Mesothelial cell of epicardium (in vitro differentiated cells): ENCODE measurements around the gene GNG2. TPM values are rescaled to one million over a fixed set of nuclear protein-coding genes. Genes with fewer than 3 reads are reported as not detected.

Experiments used
- DNase-seq, 2 experiments: peaks; one replicate each; pipeline ENCODE4 v3.0.0; 2021; ENCODE audit warnings: low spot score in 2 of 2; ENCODE audit not compliant: unreplicated experiment in 2 of 2
- H3K27ac Mint-ChIP-seq: 2 replicates; pipeline ENCODE4 v1.8.0; 2021; ENCODE audit warnings: mixed read lengths
- H3K27me3 Mint-ChIP-seq: 2 replicates; pipeline ENCODE4 v1.8.0; 2021; ENCODE audit warnings: low read depth, mixed read lengths
- H3K36me3 Mint-ChIP-seq: 2 replicates; pipeline ENCODE4 v1.8.0; 2021; ENCODE audit warnings: mixed read lengths
- H3K4me1 Mint-ChIP-seq: 2 replicates; pipeline ENCODE4 v1.8.0; 2021; ENCODE audit warnings: mixed read lengths
- H3K4me3 Mint-ChIP-seq: 2 replicates; pipeline ENCODE4 v1.8.0; 2021; ENCODE audit warnings: mild to moderate bottlenecking, moderate library complexity, mixed read lengths
- H3K9me3 Mint-ChIP-seq: 2 replicates; pipeline ENCODE4 v1.8.0; 2021; ENCODE audit warnings: mixed read lengths
- total RNA-seq: library from RNA; stranded (reverse); gene quantifications from 3 replicates; pipeline ENCODE4 v1.2.1, GENCODE V29; 2021
- TF ChIP-seq, protein P1 (sequence below): fragments of 200-600 bp; sonication (generic); IDR thresholded peaks from one replicate; pipeline ENCODE4 v1.5.0; 2021; ENCODE audit warnings: antibody characterized with exemption; ENCODE audit not compliant: unreplicated experiment

GNG2 gene
- total RNA-seq, 1 donor from 2014 or later: 52.4 TPM

DNA sequence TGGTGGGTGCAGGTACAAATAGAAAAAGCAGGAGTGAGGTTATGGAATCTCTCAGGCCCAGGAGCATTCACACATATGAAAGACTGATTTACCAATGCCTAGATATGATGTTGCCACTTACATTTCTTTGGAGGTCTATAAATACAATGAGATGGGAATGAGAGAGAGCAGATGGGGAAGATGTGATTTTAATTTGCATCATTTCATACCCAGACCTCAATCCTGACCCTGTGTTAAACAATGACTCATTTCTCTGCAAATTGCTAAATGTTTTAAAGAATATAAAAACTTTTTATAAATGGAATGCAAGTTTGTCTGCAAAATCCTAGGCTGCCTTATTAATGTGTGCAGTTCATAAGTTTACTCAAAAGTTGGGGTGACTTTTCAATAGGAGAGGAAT lies 38.6 kb upstream of the GNG2 start:
- DNase-seq: no peak
- TF ChIP-seq, protein P1, sequence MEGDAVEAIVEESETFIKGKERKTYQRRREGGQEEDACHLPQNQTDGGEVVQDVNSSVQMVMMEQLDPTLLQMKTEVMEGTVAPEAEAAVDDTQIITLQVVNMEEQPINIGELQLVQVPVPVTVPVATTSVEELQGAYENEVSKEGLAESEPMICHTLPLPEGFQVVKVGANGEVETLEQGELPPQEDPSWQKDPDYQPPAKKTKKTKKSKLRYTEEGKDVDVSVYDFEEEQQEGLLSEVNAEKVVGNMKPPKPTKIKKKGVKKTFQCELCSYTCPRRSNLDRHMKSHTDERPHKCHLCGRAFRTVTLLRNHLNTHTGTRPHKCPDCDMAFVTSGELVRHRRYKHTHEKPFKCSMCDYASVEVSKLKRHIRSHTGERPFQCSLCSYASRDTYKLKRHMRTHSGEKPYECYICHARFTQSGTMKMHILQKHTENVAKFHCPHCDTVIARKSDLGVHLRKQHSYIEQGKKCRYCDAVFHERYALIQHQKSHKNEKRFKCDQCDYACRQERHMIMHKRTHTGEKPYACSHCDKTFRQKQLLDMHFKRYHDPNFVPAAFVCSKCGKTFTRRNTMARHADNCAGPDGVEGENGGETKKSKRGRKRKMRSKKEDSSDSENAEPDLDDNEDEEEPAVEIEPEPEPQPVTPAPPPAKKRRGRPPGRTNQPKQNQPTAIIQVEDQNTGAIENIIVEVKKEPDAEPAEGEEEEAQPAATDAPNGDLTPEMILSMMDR: no peak
- Mint-ChIP-seq H3K27ac (no peak overlapping the region), H3K4me3 (no peak overlapping the region), H3K9me3 (no peaks in the 10 kb centered on the region), H3K27me3 (peaks cover 13% of the 10 kb centered on the region), H3K36me3 (no peaks in the 10 kb centered on the region), H3K4me1 (no peaks in the 10 kb centered on the region)

DNA sequence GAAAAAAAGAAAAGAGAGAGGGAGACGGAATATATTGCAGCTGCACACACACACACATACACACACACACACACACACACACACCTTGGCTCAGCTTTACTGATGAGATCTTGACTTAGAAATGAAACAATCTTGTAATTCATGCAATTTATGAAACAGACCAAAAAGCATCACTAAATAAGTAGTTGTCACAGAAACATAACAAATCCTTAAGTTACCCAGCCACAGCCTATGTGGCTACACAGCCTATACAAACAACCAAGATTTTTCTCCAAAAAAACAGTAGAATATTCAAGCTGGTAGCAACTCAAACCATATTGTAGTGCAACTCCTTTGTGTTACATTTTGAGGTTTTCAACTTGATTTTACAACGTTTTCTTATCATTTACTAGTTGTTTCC lies 37.9 kb upstream of the GNG2 start:
- no peaks in the 10 kb centered on the region for H3K4me1 Mint-ChIP-seq
- H3K9me3 Mint-ChIP-seq: no peaks in the 10 kb centered on the region
- no peaks in the 10 kb centered on the region for H3K36me3 Mint-ChIP-seq
- TF ChIP-seq, protein P1: no peak
- no peak overlapping the region for H3K27ac Mint-ChIP-seq
- H3K27me3 Mint-ChIP-seq: peaks cover 8% of the 10 kb centered on the region
- H3K4me3 Mint-ChIP-seq: no peak overlapping the region
- no peak for DNase-seq

DNA sequence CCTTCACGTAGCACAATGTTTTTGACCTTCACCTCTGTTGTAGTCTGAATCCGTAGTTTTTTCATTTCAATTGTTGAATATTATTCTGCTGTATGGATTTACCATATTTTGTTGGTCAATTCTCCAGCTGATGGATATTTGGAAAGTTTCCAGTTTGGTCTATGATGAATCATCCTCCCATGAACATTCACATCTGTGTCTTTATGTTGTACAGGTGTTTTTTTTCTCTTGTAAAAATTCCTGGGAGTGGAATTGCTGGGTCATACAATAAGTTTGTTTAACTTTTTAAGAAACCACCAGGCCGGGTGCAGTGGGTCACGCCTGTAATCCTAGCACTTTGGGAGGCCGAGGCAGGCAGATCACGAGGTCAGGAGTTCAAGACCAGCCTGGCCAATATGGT lies 36.7 kb upstream of the GNG2 start:
- Mint-ChIP-seq H3K4me3 (no peak overlapping the region), H3K4me1 (peaks cover 2% of the 10 kb centered on the region), H3K36me3 (no peaks in the 10 kb centered on the region), H3K27ac (no peak overlapping the region), H3K27me3 (peaks cover 8% of the 10 kb centered on the region), H3K9me3 (no peaks in the 10 kb centered on the region)
- TF ChIP-seq, protein P1: no peak
- DNase-seq: no peak

DNA sequence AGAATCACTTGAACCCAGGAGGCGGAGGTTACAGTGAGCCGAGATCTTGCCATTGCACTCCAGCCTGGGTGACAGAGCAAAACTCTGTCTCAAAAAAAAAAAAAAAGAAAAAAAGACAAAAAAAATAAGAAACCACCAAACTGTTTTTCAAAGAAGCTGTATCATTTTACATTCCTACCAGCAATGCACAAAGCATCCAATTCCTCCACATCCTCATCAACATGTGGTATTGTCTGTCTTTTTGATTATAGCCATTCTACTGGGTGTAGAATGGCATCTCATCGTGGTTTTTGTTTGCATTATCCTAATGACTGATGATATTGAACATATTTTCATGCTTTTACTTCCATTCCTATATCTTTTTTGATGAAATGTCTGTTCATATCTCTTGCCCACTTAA lies 36.2 kb upstream of the GNG2 start:
- peaks cover 4% of the 10 kb centered on the region for H3K27me3 Mint-ChIP-seq

DNA sequence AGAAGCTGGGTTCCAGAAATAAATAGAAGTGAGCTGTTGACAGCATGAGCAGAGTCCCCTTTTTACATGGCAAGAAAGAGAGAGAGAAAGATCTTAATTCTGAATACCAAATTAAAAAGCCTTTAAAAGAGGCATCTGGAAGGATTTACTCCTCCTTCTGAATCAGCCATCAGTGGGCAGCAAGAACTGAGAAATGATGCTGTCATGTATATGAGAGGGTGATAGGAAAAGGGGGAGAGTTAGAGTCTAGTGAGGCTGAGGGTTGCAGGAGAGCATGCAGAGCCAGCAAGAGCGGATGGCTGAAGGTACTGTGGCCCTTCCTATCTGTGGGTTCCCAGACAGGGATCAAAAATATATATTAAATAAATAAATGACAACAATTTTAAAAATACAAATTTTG lies 34.5 kb upstream of the GNG2 start:
- peaks cover 2% of the 10 kb centered on the region for H3K4me1 Mint-ChIP-seq
- H3K36me3 Mint-ChIP-seq: no peaks in the 10 kb centered on the region
- TF ChIP-seq, protein P1: no peak
- DNase-seq: no peak
- no peak overlapping the region for H3K27ac Mint-ChIP-seq
- no peaks in the 10 kb centered on the region for H3K27me3 Mint-ChIP-seq
- no peak overlapping the region for H3K4me3 Mint-ChIP-seq
- no peaks in the 10 kb centered on the region for H3K9me3 Mint-ChIP-seq

More for the DNA sequence above, 36.2 kb upstream of the GNG2 start:
- Mint-ChIP-seq H3K9me3 (no peaks in the 10 kb centered on the region), H3K4me1 (peaks cover 2% of the 10 kb centered on the region), H3K4me3 (no peak overlapping the region), H3K27ac (no peak overlapping the region), H3K36me3 (no peaks in the 10 kb centered on the region)
- TF ChIP-seq, protein P1: no peak
- DNase-seq: no peak
